GM15510 (cell line): ENCODE results near the gene NID1.

Experiments
- POLR2A ChIP-seq: IDR thresholded peaks from 3 replicates; pipeline ENCODE4 v1.6.1; 2011; ENCODE audit warnings: borderline replicate concordance; ENCODE audit not compliant: insufficient read length; ENCODE audit errors: extremely low read depth

The NID1 gene

DNA sequence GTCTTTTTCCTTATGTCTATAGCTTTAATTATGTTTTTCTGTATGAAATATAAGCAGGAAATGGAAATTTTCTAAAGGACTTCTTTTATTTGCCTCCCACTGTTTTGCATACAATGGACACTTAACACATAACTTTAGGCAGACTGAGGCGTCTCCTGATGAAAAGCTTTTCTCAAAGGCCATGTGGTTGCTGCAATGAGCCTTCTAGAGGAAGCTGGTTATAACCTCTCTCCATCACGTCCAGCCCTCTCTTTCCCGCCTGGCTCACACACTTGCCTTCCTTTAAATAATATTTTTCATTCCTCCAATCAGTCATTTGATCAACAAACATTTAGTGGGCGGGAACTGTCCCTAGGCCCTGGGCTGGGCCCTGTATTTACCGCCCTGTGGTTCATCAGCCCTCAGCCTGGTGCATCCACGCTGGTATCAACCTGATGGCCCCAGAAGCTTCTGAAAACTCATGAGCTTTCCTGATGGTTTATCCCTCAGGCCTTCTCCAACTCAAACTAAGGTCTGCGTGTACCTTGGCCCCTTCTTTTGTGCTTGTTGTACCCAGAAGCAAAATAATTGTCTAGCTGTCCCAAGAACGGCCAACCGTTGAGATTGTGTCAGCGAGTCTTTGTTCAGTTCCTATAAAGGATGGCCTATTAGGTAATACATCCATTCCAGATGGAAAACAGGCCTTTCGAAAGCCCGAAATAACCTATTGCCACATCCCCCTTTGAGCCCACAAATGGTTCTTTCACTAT lies 122.8 kb downstream of the NID1 start:
- TF ChIP-seq POLR2A = no peak

DNA sequence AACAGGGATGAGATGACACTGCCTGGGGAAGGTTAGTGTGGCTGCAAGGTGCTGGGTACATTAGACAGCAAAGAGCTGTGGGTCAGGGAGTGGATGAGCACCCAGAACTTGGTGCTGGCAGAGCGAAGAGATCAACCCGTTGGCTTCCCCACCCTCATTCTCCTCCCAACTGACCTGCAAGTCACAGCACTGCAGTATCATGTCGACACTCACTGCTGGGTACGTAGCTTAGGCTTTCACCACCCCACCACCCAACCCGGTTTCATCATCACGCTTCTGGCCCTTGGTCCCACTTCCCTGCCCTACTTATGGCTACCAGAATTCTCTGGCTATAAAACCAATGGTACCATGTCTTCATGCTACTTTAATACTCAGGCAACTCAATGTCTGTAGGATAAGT lies 124.6 kb downstream of the NID1 start:
- no peak for TF ChIP-seq POLR2A

- TF ChIP-seq POLR2A = no peak
Observed at GRCh38 chr1:235939480-235939775, 125.5 kb downstream of the NID1 start.

- no peak for TF ChIP-seq POLR2A
Observed at GRCh38 chr1:235938709-235939479, 126.0 kb downstream of the NID1 start.

DNA sequence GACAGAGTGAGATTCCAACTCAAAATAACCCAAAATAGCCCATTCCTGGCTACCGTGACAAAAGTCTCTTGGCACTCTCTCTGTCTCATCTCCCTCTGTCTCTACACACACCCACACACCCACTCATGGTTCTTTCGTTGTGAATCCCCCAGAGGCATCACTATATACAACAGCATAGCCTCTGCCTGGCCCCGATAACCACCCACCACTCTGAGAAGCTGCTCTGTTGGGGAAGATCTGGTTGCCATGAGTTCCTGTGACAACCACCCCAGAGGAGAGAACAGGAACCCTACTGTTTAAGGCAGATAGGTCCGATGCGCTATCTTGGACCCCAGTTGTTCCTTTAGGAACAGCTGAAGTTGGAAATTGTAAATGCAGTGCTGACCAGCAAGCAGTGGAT lies 127.8 kb downstream of the NID1 start:
- no peak for TF ChIP-seq POLR2A

DNA sequence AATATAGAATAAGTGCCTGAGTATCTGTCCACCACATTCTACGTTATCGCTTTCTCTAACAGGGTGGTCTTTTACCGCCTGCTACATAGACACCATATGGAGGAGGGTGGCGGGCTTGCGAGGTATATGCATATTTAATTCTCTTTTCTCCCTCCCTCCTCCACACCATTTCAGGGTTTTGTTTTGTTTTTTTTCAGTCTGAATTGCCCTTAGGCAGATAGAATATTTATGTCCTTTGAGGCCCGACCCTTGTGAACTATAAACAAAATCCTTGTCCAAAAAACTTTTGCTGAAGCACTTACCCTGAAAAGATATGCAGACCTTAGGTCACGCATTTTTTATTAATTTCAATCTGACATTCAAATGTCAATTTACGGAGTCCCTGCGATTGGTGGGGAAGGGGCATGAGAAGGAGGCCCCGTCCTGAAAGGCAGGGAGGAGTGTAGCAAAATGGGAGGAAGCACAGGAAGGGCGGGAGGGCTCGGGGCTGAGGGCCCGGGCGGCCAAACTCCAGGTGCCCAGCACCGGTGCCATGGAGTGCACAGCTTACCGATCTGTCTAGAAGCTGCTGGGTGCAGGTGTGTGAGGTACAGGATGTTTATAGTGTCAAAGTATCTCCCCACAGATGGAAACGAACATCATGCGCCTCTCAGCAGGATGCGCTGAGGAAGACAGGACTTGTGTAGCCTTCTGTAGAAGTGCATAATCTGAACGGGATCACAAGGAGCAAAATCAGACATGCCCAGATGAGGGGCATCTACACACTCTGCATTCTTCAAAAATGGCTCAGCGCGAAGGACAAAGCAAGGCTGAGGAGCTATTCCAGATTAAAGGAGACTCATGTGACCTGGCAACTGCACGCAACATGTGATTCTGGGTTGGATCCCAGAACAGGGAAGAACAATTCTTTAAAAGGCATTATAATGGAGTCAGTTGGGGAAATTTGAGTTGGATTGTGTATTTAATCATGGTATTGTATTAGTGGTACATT lies 129.4 kb downstream of the NID1 start:
- no peak for TF ChIP-seq POLR2A

DNA sequence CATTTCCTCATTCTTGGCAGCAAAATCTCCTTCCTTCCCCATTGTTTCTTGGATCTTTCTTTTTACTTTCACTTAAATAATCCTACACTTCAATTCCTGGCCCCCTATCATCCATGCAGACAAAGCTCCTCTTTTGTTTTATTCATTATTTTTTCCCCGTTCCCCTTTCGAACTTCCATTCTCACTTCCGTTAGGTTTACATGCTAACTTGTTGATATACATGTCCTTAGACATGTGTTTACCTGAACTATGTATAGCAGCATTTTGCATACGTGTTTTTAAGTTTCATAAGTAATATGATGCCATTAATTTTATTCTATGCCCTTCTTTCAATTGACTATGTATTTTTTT lies 131.1 kb downstream of the NID1 start:
- no peak for TF ChIP-seq POLR2A

GRCh38 chr1:235933017-235933765 lies 131.7 kb downstream of the NID1 start:
- no peak for TF ChIP-seq POLR2A

DNA sequence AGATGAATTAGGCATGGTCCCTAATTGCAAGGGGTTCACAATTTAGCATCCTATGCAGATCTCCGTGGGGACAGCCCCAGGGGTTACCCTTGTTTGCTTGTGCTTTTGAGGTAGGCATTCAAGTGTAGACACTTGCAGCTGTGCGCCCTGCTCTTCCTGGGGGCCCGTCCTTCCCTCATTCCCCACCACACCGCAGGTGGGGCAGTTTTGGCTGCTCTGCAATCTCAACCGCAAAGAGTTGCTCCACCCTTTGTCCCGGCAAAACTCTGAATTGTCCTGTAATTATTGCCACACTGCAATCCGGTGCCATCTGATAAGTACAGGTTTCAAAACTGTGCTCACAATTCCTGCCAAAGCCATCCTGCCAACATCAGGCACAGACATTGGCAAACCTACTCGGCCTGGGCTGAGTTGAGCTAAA lies 132.8 kb downstream of the NID1 start:
- no peak for TF ChIP-seq POLR2A

GRCh38 chr1:235931171-235931738 lies 133.6 kb downstream of the NID1 start:
- TF ChIP-seq POLR2A = no peak

GRCh38 chr1:235930543-235930942 lies 134.3 kb downstream of the NID1 start:
- TF ChIP-seq POLR2A = no peak

DNA sequence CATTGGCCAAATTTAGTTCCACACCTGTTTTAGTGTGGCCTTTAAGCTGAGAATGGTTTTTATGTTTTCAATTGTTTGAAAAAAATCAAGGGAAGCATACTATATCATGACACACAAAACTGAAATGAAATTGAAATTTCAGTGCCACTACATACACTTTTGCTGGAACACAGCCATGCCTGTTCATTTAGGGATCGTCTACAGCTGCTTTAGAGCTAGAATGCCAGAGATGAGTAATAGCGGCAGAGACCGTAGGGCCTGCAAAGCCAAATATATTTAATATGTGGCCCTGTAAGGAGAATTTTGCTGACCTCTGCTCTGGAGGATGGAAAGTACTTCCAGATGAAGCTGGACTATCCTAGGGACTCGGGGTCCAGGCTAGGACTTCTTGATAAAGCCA lies 135.7 kb downstream of the NID1 start:
- no peak for TF ChIP-seq POLR2A

GRCh38 chr1:235928197-235928596 lies 136.7 kb downstream of the NID1 start:
- TF ChIP-seq POLR2A = no peak
